GM15510 (cell line): Measurements from ENCODE around the gene WDR91.

ENCODE experiments used
- POLR2A ChIP-seq: IDR thresholded peaks from 3 replicates; pipeline ENCODE4 v1.6.1; 2011; ENCODE audit warnings: borderline replicate concordance; ENCODE audit not compliant: insufficient read length; ENCODE audit errors: extremely low read depth

The WDR91 gene

GRCh38 chr7:135162382-135163001 lies 48.8 kb downstream of the WDR91 start:
- TF ChIP-seq POLR2A, result no peak

- TF ChIP-seq POLR2A, result peak; percentile 10
Measured at GRCh38 chr7:135161669-135162068, 49.7 kb downstream of the WDR91 start.

GRCh38 chr7:135160858-135161653 lies 50.3 kb downstream of the WDR91 start:
- no peak for TF ChIP-seq POLR2A

GRCh38 chr7:135160098-135160857 lies 51.0 kb downstream of the WDR91 start:
- TF ChIP-seq POLR2A, result no peak

- no peak for TF ChIP-seq POLR2A
Measured at GRCh38 chr7:135159359-135160085, 51.8 kb downstream of the WDR91 start.

GRCh38 chr7:135158874-135159273 lies 52.5 kb downstream of the WDR91 start:
- TF ChIP-seq POLR2A, result no peak

GRCh38 chr7:135158141-135158655 lies 53.1 kb downstream of the WDR91 start:
- no peak for TF ChIP-seq POLR2A

GRCh38 chr7:135156290-135156689 lies 55.0 kb downstream of the WDR91 start:
- no peak for TF ChIP-seq POLR2A

GRCh38 chr7:135154734-135155133 lies 56.6 kb downstream of the WDR91 start:
- TF ChIP-seq POLR2A, result no peak

- TF ChIP-seq POLR2A, result no peak
Measured at GRCh38 chr7:135152442-135152841, 58.9 kb downstream of the WDR91 start.

GRCh38 chr7:135151533-135151932 lies 59.8 kb downstream of the WDR91 start:
- TF ChIP-seq POLR2A, result no peak

- no peak for TF ChIP-seq POLR2A
Measured at GRCh38 chr7:135151132-135151531, 60.2 kb downstream of the WDR91 start.

GRCh38 chr7:135150072-135150782 lies 61.1 kb downstream of the WDR91 start:
- no peak for TF ChIP-seq POLR2A
